GM23248 (cell line): ENCODE measurements around the gene INPP4A. TPM values are rescaled to one million over a fixed set of nuclear protein-coding genes. Genes with fewer than 3 reads are reported as not detected.

Experiments used
- DNase-seq: peaks from one replicate; pipeline ENCODE4 v3.0.0-alpha.2; 2015
- H2AFZ ChIP-seq: fragments of 200-600 bp; sonication (generic); 2 replicates; pipeline ENCODE4 v1.6.1; 2016; ENCODE audit warnings: antibody characterized with exemption
- H3F3A ChIP-seq: fragments of 200-600 bp; sonication (generic); 2 replicates; pipeline ENCODE4 v1.6.1; 2016; ENCODE audit warnings: mild to moderate bottlenecking, antibody characterized with exemption, mixed run types; ENCODE audit not compliant: insufficient read depth
- H3K27ac ChIP-seq: fragments of 200-600 bp; sonication (generic); 2 replicates; pipeline ENCODE4 v1.5.1; 2016; ENCODE audit warnings: mild to moderate bottlenecking
- H3K27me3 ChIP-seq: fragments of 200-600 bp; sonication (generic); replicated peaks from 2 replicates; pipeline ENCODE4 v1.6.1; 2016; ENCODE audit warnings: mild to moderate bottlenecking; ENCODE audit not compliant: insufficient read depth
- H3K36me3 ChIP-seq: fragments of 200-600 bp; sonication (generic); 2 replicates; pipeline ENCODE4 v1.6.1; 2016; ENCODE audit warnings: low read depth, mild to moderate bottlenecking
- H3K4me1 ChIP-seq: fragments of 200-600 bp; sonication (generic); 2 replicates; pipeline ENCODE4 v1.6.1; 2016; ENCODE audit warnings: mild to moderate bottlenecking; ENCODE audit not compliant: insufficient read depth
- H3K4me2 ChIP-seq: fragments of 200-600 bp; sonication (generic); one replicate; pipeline ENCODE4 v1.6.1; 2016; ENCODE audit warnings: mild to moderate bottlenecking; ENCODE audit not compliant: unreplicated experiment
- H3K4me3 ChIP-seq: fragments of 200-600 bp; sonication (generic); 2 replicates; pipeline ENCODE4 v1.5.1; 2016; ENCODE audit warnings: mild to moderate bottlenecking
- H3K79me2 ChIP-seq: fragments of 200-600 bp; sonication (generic); 2 replicates; pipeline ENCODE4 v1.6.1; 2016; ENCODE audit warnings: mild to moderate bottlenecking; ENCODE audit not compliant: insufficient read depth
- H3K9ac ChIP-seq: fragments of 200-600 bp; sonication (generic); 2 replicates; pipeline ENCODE4 v1.6.1; 2016; ENCODE audit warnings: mild to moderate bottlenecking
- H3K9me2 ChIP-seq: fragments of 200-600 bp; sonication (generic); 2 replicates; pipeline ENCODE4 v1.6.1; 2016; ENCODE audit warnings: mixed run types, mild to moderate bottlenecking, moderate library complexity; ENCODE audit not compliant: insufficient read depth
- H3K9me3 ChIP-seq: fragments of 200-600 bp; sonication (generic); one replicate; pipeline ENCODE4 v1.6.1; 2017; ENCODE audit warnings: low read depth
- H4K20me1 ChIP-seq: fragments of 200-600 bp; sonication (generic); 2 replicates; pipeline ENCODE4 v1.6.0; 2016; ENCODE audit not compliant: insufficient read depth
- EZH2 ChIP-seq: fragments of 200-600 bp; sonication (generic); IDR thresholded peaks from 2 replicates; pipeline ENCODE4 v1.6.1; 2018; ENCODE audit warnings: antibody characterized with exemption, mild to moderate bottlenecking; ENCODE audit not compliant: insufficient read depth, poor library complexity, severe bottlenecking
- EZH2phosphoT487 ChIP-seq: fragments of 200-600 bp; sonication (generic); IDR thresholded peaks from 2 replicates; pipeline ENCODE4 v1.6.1; 2018; ENCODE audit warnings: antibody characterized with exemption, moderate library complexity, mild to moderate bottlenecking, low read depth; ENCODE audit not compliant: insufficient read depth
- WGBS, 2 experiments: methylation state at CpG; one replicate each; pipeline ENCODE4 v1.1.6; 2015 to 2017; ENCODE audit warnings: low lambda C conversion rate in 2 of 2, low coverage in 1 of 2; ENCODE audit errors: missing lambda C conversion rate in 2 of 2; 5-methylcytosine and 5-hydroxymethylcytosine counted together
- in situ Hi-C: fragments of 300-500 bp; cut with MboI; formaldehyde crosslinking; loops from 2 replicates; pipeline ENCODE4 v1.15.0; 2020
- polyA plus RNA-seq: library from polyadenylated mRNA; unstranded; fragments of >200 nt; fragmentation: Nextera tagmentation; extraction: Ambion mirVana; gene quantifications from 2 replicates; pipeline ENCODE4 v1.2.1, GENCODE V29; 2016
- total RNA-seq: library from RNA; depleted of rRNA; stranded (reverse); fragments of >200 nt; shearing (Covaris generic); gene quantifications from 2 replicates; pipeline ENCODE4 v1.2.3, GENCODE V29; 2014

INPP4A gene
- total and polyA plus RNA-seq, 2 experiments from 2014 or later = 9.5 to 16.0 TPM

GRCh38 chr2:98459496-98460175 is 15.0 kb downstream of the INPP4A start:
- no peaks in the 10 kb centered on the region for H3F3A ChIP-seq
- H3K27ac ChIP-seq = no peak overlapping the region
- in situ Hi-C loops = no loop called here
- H3K79me2 ChIP-seq = peaks cover 73% of the 10 kb centered on the region
- H3K9me2 ChIP-seq = no peaks in the 10 kb centered on the region
- WGBS, 2 experiments = 45 to 48% methylated on average over 3 of the region's 3 CpGs
- no peak overlapping the region for H2AFZ ChIP-seq
- H3K9me3 ChIP-seq = no peaks in the 10 kb centered on the region
- H3K27me3 ChIP-seq = no peaks in the 10 kb centered on the region
- peaks cover 20% of the 10 kb centered on the region for H3K4me1 ChIP-seq
- no peak overlapping the region for H3K4me2 ChIP-seq
- H4K20me1 ChIP-seq = no peaks in the 10 kb centered on the region
- no peak for TF ChIP-seq EZH2
- no peak for TF ChIP-seq EZH2phosphoT487
- H3K9ac ChIP-seq = no peak overlapping the region
- H3K36me3 ChIP-seq = no peaks in the 10 kb centered on the region
- H3K4me3 ChIP-seq = no peak overlapping the region
- DNase-seq = no peak

- TF ChIP-seq EZH2 (no peak), EZH2phosphoT487 (no peak)
- WGBS, 2 experiments = 81 to 82% methylated on average over 14 of the region's 14 CpGs
Measured at GRCh38 chr2:98460573-98461497, 16.2 kb downstream of the INPP4A start.

GRCh38 chr2:98461498-98462049 is 16.9 kb downstream of the INPP4A start:
- Histone ChIP-seq H2AFZ (no peak overlapping the region), H3K27ac (no peak overlapping the region), H4K20me1 (no peaks in the 10 kb centered on the region), H3K79me2 (peaks cover 70% of the 10 kb centered on the region), H3K9me3 (no peaks in the 10 kb centered on the region), H3K4me3 (no peak overlapping the region), H3K4me2 (no peak overlapping the region), H3K27me3 (no peaks in the 10 kb centered on the region), H3K4me1 (peaks cover 24% of the 10 kb centered on the region), H3K9me2 (no peaks in the 10 kb centered on the region), H3F3A (no peaks in the 10 kb centered on the region), H3K36me3 (no peaks in the 10 kb centered on the region), H3K9ac (no peak overlapping the region)
- in situ Hi-C loops = no loop called here
- DNase-seq = no peak
- 78 to 80% methylated on average over 6 of the region's 6 CpGs for WGBS, 2 experiments
- no peak for TF ChIP-seq EZH2
- TF ChIP-seq EZH2phosphoT487 = no peak

More at GRCh38 chr2:98460573-98461497, 16.2 kb downstream of the INPP4A start:
- Histone ChIP-seq H3F3A (no peaks in the 10 kb centered on the region), H3K4me2 (no peak overlapping the region), H3K79me2 (peaks cover 74% of the 10 kb centered on the region), H3K9me2 (no peaks in the 10 kb centered on the region), H4K20me1 (no peaks in the 10 kb centered on the region), H2AFZ (no peak overlapping the region), H3K4me1 (peaks cover 21% of the 10 kb centered on the region), H3K9ac (no peak overlapping the region), H3K36me3 (no peaks in the 10 kb centered on the region), H3K27me3 (no peaks in the 10 kb centered on the region), H3K4me3 (no peak overlapping the region), H3K27ac (no peak overlapping the region), H3K9me3 (no peaks in the 10 kb centered on the region)
- in situ Hi-C loops = no loop called here
- DNase-seq = no peak

- no peaks in the 10 kb centered on the region for H3K36me3 ChIP-seq
Measured at GRCh38 chr2:98463081-98463481, 18.4 kb downstream of the INPP4A start.

More at GRCh38 chr2:98463081-98463481, 18.4 kb downstream of the INPP4A start:
- Histone ChIP-seq H3K9me2 (no peaks in the 10 kb centered on the region), H4K20me1 (no peaks in the 10 kb centered on the region), H3K79me2 (peaks cover 69% of the 10 kb centered on the region), H3K9me3 (no peaks in the 10 kb centered on the region), H3K27me3 (no peaks in the 10 kb centered on the region), H3K4me3 (no peak overlapping the region), H3K27ac (no peak overlapping the region), H3F3A (no peaks in the 10 kb centered on the region), H2AFZ (no peak overlapping the region), H3K4me2 (no peak overlapping the region), H3K4me1 (peaks cover 10% of the 10 kb centered on the region), H3K9ac (no peak overlapping the region)
- TF ChIP-seq EZH2phosphoT487 (no peak), EZH2 (no peak)
- WGBS, 2 experiments = 93 to 97% methylated on average over 11 of the region's 11 CpGs
- DNase-seq = no peak
- in situ Hi-C loops = no loop called here
